Measurements from ENCODE around the gene PXDC1.

GRCh38 chr6:3735029-3735605, 16.4 kb downstream of the PXDC1 start:
- no peak for TF ChIP-seq CTCF (IDR thresholded peaks at IDR 0.05)
- TF ChIP-seq POLR2A (IDR thresholded peaks at IDR 0.05), result no peak
- no peak for TF ChIP-seq EP300 (IDR thresholded peaks at IDR 0.05)

Data from stomach (tissue), 4 donors.